HepG2 (cell line): ENCODE data around the gene DAPP1. TPM values are rescaled to one million over a fixed set of nuclear protein-coding genes. Genes with fewer than 3 reads are reported as not detected.

ENCODE experiments used
- ATAC-seq: fragments of 200-7000 bp; cut with Tn5 transposase; 3 replicates; pipeline ENCODE4 v1.9.1; 2020; ENCODE audit warnings: mild to moderate bottlenecking, moderate library complexity
- BruUV-seq: library from RNA; stranded (reverse); fragments of 400-500 nt; replicated peaks from 2 replicates; lab custom pipeline; 2021; lab: Mats Ljungman, UMichigan
- CTCF ChIA-PET: fragments of 300-600 bp; formaldehyde crosslinking; extraction: SDS; loops from one replicate; lab custom pipeline; 2021; ENCODE audit warnings: low total read pairs, inconsistent platforms, low intra/inter-chr PET ratio; lab: Yijun Ruan, JAX
- POLR2A ChIA-PET: fragments of 350-600 bp; sonication (Branson Sonifier 250); formaldehyde crosslinking; loops from one replicate; lab custom pipeline; 2020; ENCODE audit warnings: antibody characterized with exemption, inconsistent platforms; lab: Yijun Ruan, JAX
- DNase-seq: peaks from one replicate; pipeline ENCODE4 v3.0.0-alpha.2; 2015; ENCODE audit warnings: low spot score
- FAIRE-seq: peaks from 3 replicates; lab custom pipeline; 2011; peaks lifted over from hg19 to GRCh38; lab: Jason Lieb, UNC
- H2AFZ ChIP-seq: one replicate; pipeline ENCODE4 v1.6.1; 2011; ENCODE audit warnings: low read length, inconsistent platforms
- H3K27ac ChIP-seq: fragments of 300-600 bp; 3 replicates; pipeline ENCODE4 v1.8.0; 2011; ENCODE audit warnings: mixed run types, mild to moderate bottlenecking, mixed read lengths, low read length, inconsistent platforms; ENCODE audit not compliant: insufficient read depth; ENCODE audit errors: extremely low read length
- H3K27me3 ChIP-seq, 2 experiments: fragments of 200-600 bp in 1 of 2; 2 replicates in 1 of 2; 3 replicates in 1 of 2; pipeline versions ENCODE4 v1.6.0 to v1.8.0; 2011; ENCODE audit warnings: low read length in 2 of 2, mild to moderate bottlenecking in 2 of 2, moderate library complexity in 2 of 2, inconsistent platforms in 1 of 2; ENCODE audit not compliant: insufficient read depth in 2 of 2, control insufficient read depth in 1 of 2
- H3K36me3 ChIP-seq, 2 experiments: fragments of 200-600 bp in 1 of 2; replicated peaks in 1 of 2; 2 replicates in 1 of 2; 3 replicates in 1 of 2; pipeline versions ENCODE4 v1.5.1 to v1.8.0; 2011; ENCODE audit warnings: low read length in 2 of 2, inconsistent platforms in 1 of 2; ENCODE audit not compliant: insufficient read depth in 2 of 2, control insufficient read depth in 1 of 2
- H3K4me1 ChIP-seq: 2 replicates; pipeline ENCODE4 v1.5.1; 2012; ENCODE audit warnings: low read length, inconsistent platforms; ENCODE audit not compliant: insufficient read depth
- H3K4me2 ChIP-seq: 2 replicates; pipeline ENCODE4 v1.6.0; 2011; ENCODE audit warnings: low read depth, low read length, inconsistent platforms
- H3K4me3 ChIP-seq, 3 experiments: fragments of 200-600 bp in 1 of 3; sonication (generic), shearing (Covaris generic) in 1 of 3; replicated peaks in 1 of 3; 2 replicates each; pipeline ENCODE4 v1.5.1; 2011 to 2016; ENCODE audit warnings: low read length in 3 of 3, inconsistent platforms in 2 of 3, low read depth in 2 of 3, mild to moderate bottlenecking in 2 of 3, control low read depth in 1 of 3, mixed read lengths in 1 of 3; ENCODE audit not compliant: insufficient read depth in 1 of 3
- H3K79me2 ChIP-seq: one replicate; pipeline ENCODE4 v1.6.1; 2011; ENCODE audit warnings: low read length, inconsistent platforms; ENCODE audit not compliant: insufficient read depth
- H3K9ac ChIP-seq: 2 replicates; pipeline ENCODE4 v1.6.0; 2011; ENCODE audit warnings: mild to moderate bottlenecking, low read depth, low read length, inconsistent platforms; ENCODE audit not compliant: insufficient read depth
- H3K9me3 ChIP-seq: 2 replicates; pipeline ENCODE4 v1.5.1; 2012; ENCODE audit warnings: mild to moderate bottlenecking, low read length
- H4K20me1 ChIP-seq: 2 replicates; pipeline ENCODE4 v1.6.0; 2011; ENCODE audit warnings: inconsistent platforms, mild to moderate bottlenecking, low read length, moderate library complexity; ENCODE audit not compliant: insufficient read depth
- CENPT ChIP-seq: sonication (generic); formaldehyde crosslinking; IDR thresholded peaks from 2 replicates; pipeline ENCODE4 v1.8.0; 2022; ENCODE audit warnings: low read depth, mild to moderate bottlenecking, moderate library complexity, missing genetic modification reagents
- CHD2 ChIP-seq: IDR thresholded peaks from 2 replicates; pipeline ENCODE4 v1.6.1; 2011; ENCODE audit warnings: low read depth, low read length, improper control_type of control experiment
- CREB3 ChIP-seq: sonication (generic); formaldehyde crosslinking; IDR thresholded peaks from 2 replicates; pipeline ENCODE4 v1.5.0; 2020; ENCODE audit warnings: missing genetic modification reagents
- ETV6 ChIP-seq: sonication (generic); formaldehyde crosslinking; conservative IDR thresholded peaks from 2 replicates; pipeline ENCODE4 v1.4.0; 2020; ENCODE audit warnings: missing genetic modification reagents
- FOSL2 ChIP-seq: sonication (generic); formaldehyde crosslinking; IDR thresholded peaks from 2 replicates; pipeline ENCODE4 v1.4.0; 2020; ENCODE audit warnings: missing genetic modification reagents
- SRSF4 ChIP-seq: fragments of 200-400 bp; formaldehyde crosslinking; IDR thresholded peaks from one replicate; pipeline ENCODE4 v1.6.1; 2018; ENCODE audit warnings: mild to moderate bottlenecking, low read depth, low read length, moderate library complexity; ENCODE audit not compliant: poor library complexity, severe bottlenecking
- TEAD3 ChIP-seq: optimal IDR thresholded peaks from 2 replicates; pipeline ENCODE3; 2016; ENCODE audit warnings: borderline replicate concordance
- ZNF580 ChIP-seq: IDR thresholded peaks from 2 replicates; pipeline ENCODE4 v1.6.1; 2016; ENCODE audit warnings: low read depth, borderline replicate concordance
- ZNF691 ChIP-seq: sonication (generic); formaldehyde crosslinking; IDR thresholded peaks from 2 replicates; pipeline ENCODE4 v1.4.0; 2020; ENCODE audit warnings: missing genetic modification reagents, low read depth, mild to moderate bottlenecking, borderline replicate concordance
- WGBS: methylation state at CpG from one replicate; pipeline ENCODE4 v1.1.6; 2017; ENCODE audit warnings: low lambda C conversion rate; 5-methylcytosine and 5-hydroxymethylcytosine counted together
- in situ Hi-C: cut with HindIII; loops from 2 replicates; pipeline ENCODE4 v1.10.0; 2017; ENCODE audit warnings: low pct_unique_long_range_greater_than_20kb; ENCODE audit not compliant: extremely low pct_ligation_motif_present
- intact Hi-C: fragments of 100-400 bp; cut with micrococcal nuclease; formaldehyde crosslinking; loops from one replicate; pipeline ENCODE4 v1.10.0; 2022; ENCODE audit not compliant: unreplicated experiment
- polyA plus RNA-seq, 8 experiments: library from polyadenylated mRNA; depleted of rRNA in 3 of 8; stranded (reverse) in 7 of 8; unstranded in 1 of 8; fragments of >200 nt; fragmentation: Illumina TruSeq in 4 of 8; extraction: Trizol in 4 of 8; gene quantifications; 2 replicates each; pipeline versions ENCODE4 v1.2.1 to v1.2.3, GENCODE V29; 2011 to 2016; ENCODE audit warnings: low read depth in 4 of 8, missing spikeins in 1 of 8, mixed read lengths in 1 of 8; ENCODE audit not compliant: insufficient read depth in 1 of 8
- total RNA-seq, 5 experiments: library from RNA; depleted of rRNA; stranded (reverse); fragments of >200 nt; fragmentation: Illumina TruSeq; extraction: Trizol; gene quantifications; 2 replicates each; pipeline ENCODE4 v1.2.3, GENCODE V29; 2016; ENCODE audit warnings: low read depth in 1 of 5
- TF ChIP-seq, protein P1 (sequence below): sonication (generic); formaldehyde crosslinking; IDR thresholded peaks from 2 replicates; pipeline ENCODE4 v1.5.0; 2020; ENCODE audit warnings: mild to moderate bottlenecking, missing genetic modification reagents

Gene DAPP1
- total and polyA plus RNA-seq, 2 of the 13 experiments (the other 11 are each of a cell fraction or from before 2014, with no cell fraction given), result not detected

DNA sequence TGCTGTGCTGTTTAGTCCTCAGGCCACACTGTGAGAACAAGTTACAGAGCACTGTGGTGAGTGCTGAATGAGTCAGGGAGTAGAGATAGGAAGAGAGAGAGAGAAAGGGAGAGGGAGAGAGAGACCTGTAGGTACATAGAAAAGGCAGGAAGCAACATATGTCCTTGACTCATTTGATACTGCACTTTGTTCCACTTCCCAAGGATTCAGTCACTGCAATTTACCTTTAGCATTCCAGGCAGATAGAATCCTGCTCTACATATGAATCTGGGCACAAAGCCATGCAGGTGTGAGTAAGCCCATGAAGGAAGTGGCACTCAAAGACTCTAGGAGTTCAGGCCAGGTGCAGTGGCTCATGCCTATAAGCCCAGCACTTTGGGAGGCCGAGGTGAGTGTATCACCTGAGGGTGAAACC lies 1.0 kb upstream of the DAPP1 start:
- no peak overlapping the region for H3K9ac ChIP-seq
- FAIRE-seq, result no peak

DNA sequence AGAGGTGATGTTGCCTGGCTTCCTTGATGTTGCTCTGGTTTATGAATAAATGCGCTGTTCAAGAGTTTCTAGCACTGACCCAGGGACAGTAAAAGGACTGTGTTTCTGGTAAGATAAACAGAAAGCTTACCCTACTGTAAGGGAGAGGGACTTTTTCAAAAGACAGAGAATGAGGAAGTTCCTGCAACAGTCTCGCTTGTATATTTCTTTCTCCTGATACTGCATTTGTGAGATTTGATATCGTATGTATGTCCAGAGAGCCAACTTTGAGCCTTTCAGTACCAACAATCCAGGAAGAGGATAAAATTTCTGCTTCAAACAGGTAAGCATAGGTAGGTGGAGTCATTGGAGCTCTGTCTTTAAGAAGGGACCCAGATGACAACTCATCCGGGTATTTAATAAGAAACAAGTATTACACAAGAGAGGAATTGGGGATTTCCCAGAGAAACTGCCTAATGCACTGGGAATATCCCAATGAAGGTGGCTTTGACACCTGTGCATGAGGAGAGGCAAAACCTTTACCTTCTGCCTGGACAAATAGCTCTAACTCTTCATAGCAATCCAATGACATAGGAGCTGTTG lies 773 bp downstream of the DAPP1 start:
- no peaks in the 10 kb centered on the region for H4K20me1 ChIP-seq
- no TSS peak for BruUV-seq
- no peaks in the 10 kb centered on the region for H3K79me2 ChIP-seq
- peaks cover 0 to 3% of the 10 kb centered on the region in 2 experiments; a peak in 1 of 5 replicates for H3K27me3 ChIP-seq
- ChIA-PET CTCF (no interaction called here), POLR2A (no interaction called here)
- no peak overlapping the region for H3K4me2 ChIP-seq
- H3K9me3 ChIP-seq, result no peaks in the 10 kb centered on the region
- peaks cover 11% of the 10 kb centered on the region for H3K4me1 ChIP-seq
- DNase-seq (no peak), ATAC-seq (no peak), FAIRE-seq (no peak)
- H3K27ac ChIP-seq, result no peak overlapping the region
- in situ Hi-C loops (no loop called here), intact Hi-C loops (no loop called here)
- H3K9ac ChIP-seq, result no peak overlapping the region
- H3K4me3 ChIP-seq, result no peak overlapping the region
- no peaks in the 10 kb centered on the region for H3K36me3 ChIP-seq
- WGBS, result 0% methylated on average over 4 of the region's 4 CpGs
- H2AFZ ChIP-seq, result no peak overlapping the region
- TF ChIP-seq CENPT (CRISPR knock-in tag) (no peak), CREB3 (CRISPR knock-in tag) (no peak), CHD2 (no peak), SRSF4 (no peak), ETV6 (CRISPR knock-in tag) (no peak)
- TF ChIP-seq, protein P1, sequence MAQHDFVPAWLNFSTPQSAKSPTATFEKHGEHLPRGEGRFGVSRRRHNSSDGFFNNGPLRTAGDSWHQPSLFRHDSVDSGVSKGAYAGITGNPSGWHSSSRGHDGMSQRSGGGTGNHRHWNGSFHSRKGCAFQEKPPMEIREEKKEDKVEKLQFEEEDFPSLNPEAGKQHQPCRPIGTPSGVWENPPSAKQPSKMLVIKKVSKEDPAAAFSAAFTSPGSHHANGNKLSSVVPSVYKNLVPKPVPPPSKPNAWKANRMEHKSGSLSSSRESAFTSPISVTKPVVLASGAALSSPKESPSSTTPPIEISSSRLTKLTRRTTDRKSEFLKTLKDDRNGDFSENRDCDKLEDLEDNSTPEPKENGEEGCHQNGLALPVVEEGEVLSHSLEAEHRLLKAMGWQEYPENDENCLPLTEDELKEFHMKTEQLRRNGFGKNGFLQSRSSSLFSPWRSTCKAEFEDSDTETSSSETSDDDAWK (CRISPR knock-in tag), result no peak

More for the DNA sequence above, 1.0 kb upstream of the DAPP1 start:
- peaks cover 0 to 3% of the 10 kb centered on the region in 2 experiments; a peak in 1 of 5 replicates for H3K27me3 ChIP-seq
- CTCF ChIA-PET, result no interaction called here
- intact Hi-C loops (no loop called here), in situ Hi-C loops (no loop called here)
- no peaks in the 10 kb centered on the region for H3K36me3 ChIP-seq
- H3K4me1 ChIP-seq, result peaks cover 11% of the 10 kb centered on the region
- no peak overlapping the region for H3K4me3 ChIP-seq
- 23% methylated on average over 1 of the region's 1 CpG for WGBS
- peak; percentile 20 for DNase-seq
- POLR2A ChIA-PET, result no interaction called here
- H4K20me1 ChIP-seq, result no peaks in the 10 kb centered on the region
- BruUV-seq, result no TSS peak
- H3K9me3 ChIP-seq, result no peaks in the 10 kb centered on the region
- no peak overlapping the region for H2AFZ ChIP-seq
- no peak overlapping the region for H3K4me2 ChIP-seq
- TF ChIP-seq ZNF580 (CRISPR knock-in tag), result no peak
- peak; percentile 95 for TF ChIP-seq ZNF691
- 0 out of 2 replicates have a peak, but pooled peaks have one; percentile 23 for TF ChIP-seq FOSL2 (CRISPR knock-in tag)
- TF ChIP-seq TEAD3 (CRISPR knock-in tag), result peak; percentile 47
- no peak overlapping the region for H3K27ac ChIP-seq
- no peaks in the 10 kb centered on the region for H3K79me2 ChIP-seq
- ATAC-seq, result peak; percentile 66
